ENCODE results near the gene CLDN11.

- peak; percentile 75 for TF ChIP-seq CTCF (IDR thresholded peaks at IDR 0.05; ENCODE audit: low read length)
- TF ChIP-seq EZH2 (IDR thresholded peaks at IDR 0.05; ENCODE audit: borderline replicate concordance, low read length) = no peak
Observed at GRCh38 chr3:170410428-170411029, 8.1 kb upstream of the CLDN11 start.

Data from OCI-LY1 (cell line).